GM19238 (cell line): ENCODE results near the gene MPEG1.

Experiments
- DNase-seq: peaks from one replicate; pipeline ENCODE4 v3.0.0; 2011; ENCODE audit warnings: low spot score; ENCODE audit not compliant: insufficient read length

Gene MPEG1

GRCh38 chr11:59171508-59172322 lies 41.0 kb downstream of the MPEG1 start, which contains the start of gene DTX4:
Gene DTX4 (plus strand): TSS chr11:59172132. CDS start chr11:59172596, 464 bp downstream.
- peak; percentile 79 for DNase-seq

GRCh38 chr11:59164028-59164427 lies 48.7 kb downstream of the MPEG1 start:
- DNase-seq: no peak
